MCF 10A (cell line): ENCODE measurements around the gene PNPO. TPM values are rescaled to one million over a fixed set of nuclear protein-coding genes. Genes with fewer than 3 reads are reported as not detected.

Experiments
- BruUV-seq: library from RNA; stranded (reverse); fragments of 400-500 nt; replicated peaks from 2 replicates; lab custom pipeline; 2021; lab: Mats Ljungman, UMichigan
- CTCF ChIA-PET: fragments of 300-600 bp; sonication (Branson Sonifier 250); formaldehyde crosslinking; extraction: SDS; loops from one replicate; lab custom pipeline; 2021; ENCODE audit warnings: antibody characterized with exemption, inconsistent platforms; lab: Yijun Ruan, JAX
- POLR2A ChIA-PET: fragments of 300-600, 350-650 bp; sonication (Branson Sonifier 250); formaldehyde crosslinking; extraction: SDS; loops from one replicate; lab custom pipeline; 2020; ENCODE audit warnings: antibody characterized with exemption, inconsistent platforms; lab: Yijun Ruan, JAX
- DNase-seq: peaks from one replicate; pipeline ENCODE4 v3.0.0-alpha.2; 2018; ENCODE audit not compliant: unreplicated experiment
- H3K27ac Mint-ChIP-seq: one replicate; pipeline ENCODE4 v1.8.0; 2022; ENCODE audit warnings: mild to moderate bottlenecking, low read depth, mixed read lengths; ENCODE audit not compliant: unreplicated experiment
- H3K27me3 Mint-ChIP-seq: one replicate; pipeline ENCODE4 v1.8.0; 2022; ENCODE audit warnings: mixed read lengths; ENCODE audit not compliant: insufficient read depth, unreplicated experiment
- H3K36me3 Mint-ChIP-seq: one replicate; pipeline ENCODE4 v1.8.0; 2022; ENCODE audit warnings: mild to moderate bottlenecking, moderate library complexity, mixed read lengths; ENCODE audit not compliant: insufficient read depth, unreplicated experiment
- H3K4me1 Mint-ChIP-seq: one replicate; pipeline ENCODE4 v1.8.0; 2022; ENCODE audit warnings: mixed read lengths; ENCODE audit not compliant: insufficient read depth, unreplicated experiment
- H3K4me3 Mint-ChIP-seq: one replicate; pipeline ENCODE4 v1.8.0; 2022; ENCODE audit warnings: mild to moderate bottlenecking, moderate library complexity, mixed read lengths; ENCODE audit not compliant: unreplicated experiment
- H3K9me3 Mint-ChIP-seq: one replicate; pipeline ENCODE4 v1.8.0; 2022; ENCODE audit warnings: mixed read lengths; ENCODE audit not compliant: unreplicated experiment
- CTCF ChIP-seq: fragments of 200-600 bp; IDR thresholded peaks from one replicate; pipeline ENCODE4 v1.8.0; 2022; ENCODE audit warnings: antibody characterized with exemption, mild to moderate bottlenecking; ENCODE audit not compliant: unreplicated experiment
- intact Hi-C: fragments of 100-400 bp; cut with micrococcal nuclease; formaldehyde crosslinking; loops from 2 replicates; pipeline ENCODE4 v1.14.1; 2022
- total RNA-seq: library from RNA; stranded (reverse); gene quantifications from 2 replicates; pipeline ENCODE4 v1.2.3, GENCODE V29; 2022

Gene PNPO
- total RNA-seq, 1 experiment from 2014 or later = 58.4 TPM

- POLR2A ChIA-PET = interaction anchor here (0.7 to 9.4 kb wide), 3 partner anchors 20 to 78 kb away, joined by 3 to 256 read pairs (median 49); partner anchors contain the start of genes PRR15L and SP2
- intact Hi-C loops = no loop called here
- Mint-ChIP-seq H3K27ac (no peak overlapping the region), H3K36me3 (peaks cover 54% of the 10 kb centered on the region), H3K27me3 (no peaks in the 10 kb centered on the region), H3K9me3 (no peaks in the 10 kb centered on the region), H3K4me1 (peaks cover 12% of the 10 kb centered on the region), H3K4me3 (no peak overlapping the region)
- DNase-seq = no peak
- TF ChIP-seq CTCF = no peak
- BruUV-seq = no TSS peak
- CTCF ChIA-PET = interaction anchor here (0.6 to 11.2 kb wide), 3 partner anchors 10 to 42 kb away, joined by 3 to 336 read pairs (median 9); partner anchors contain the start of gene PRR15L
Observed at GRCh38 chr17:47973541-47973940, 32.2 kb downstream of the PNPO start.

- DNase-seq = no peak
- Mint-ChIP-seq H3K4me1 (peaks cover 4% of the 10 kb centered on the region), H3K27ac (no peak overlapping the region), H3K9me3 (no peaks in the 10 kb centered on the region), H3K27me3 (no peaks in the 10 kb centered on the region), H3K36me3 (peaks cover 66% of the 10 kb centered on the region), H3K4me3 (no peak overlapping the region)
- intact Hi-C loops = no loop called here
- ChIA-PET CTCF (interaction anchor here (0.8 to 2.4 kb wide), 4 partner anchors 26 to 134 kb away, joined by 3 to 17 read pairs (median 8); partner anchors contain the start of gene SCRN2), POLR2A (no interaction called here)
- no TSS peak for BruUV-seq
- no peak for TF ChIP-seq CTCF
Observed at GRCh38 chr17:47975189-47975822, 33.9 kb downstream of the PNPO start.

- intact Hi-C loops = no loop called here
- Mint-ChIP-seq H3K36me3 (peaks cover 64% of the 10 kb centered on the region), H3K4me1 (no peaks in the 10 kb centered on the region), H3K27me3 (no peaks in the 10 kb centered on the region), H3K4me3 (no peak overlapping the region), H3K9me3 (no peaks in the 10 kb centered on the region), H3K27ac (no peak overlapping the region)
- TF ChIP-seq CTCF = no peak
- POLR2A ChIA-PET = no interaction called here
- no peak for DNase-seq
- CTCF ChIA-PET = interaction anchor here (0.8 to 2.4 kb wide), 4 partner anchors 27 to 135 kb away, joined by 3 to 17 read pairs (median 8); partner anchors contain the start of gene SCRN2
- no TSS peak for BruUV-seq
Observed at GRCh38 chr17:47975823-47976205, 34.4 kb downstream of the PNPO start.

- Mint-ChIP-seq H3K27me3 (no peaks in the 10 kb centered on the region), H3K9me3 (no peaks in the 10 kb centered on the region), H3K36me3 (peaks cover 68% of the 10 kb centered on the region), H3K27ac (no peak overlapping the region), H3K4me1 (no peaks in the 10 kb centered on the region), H3K4me3 (no peak overlapping the region)
- CTCF ChIA-PET = interaction anchor here (0.6 to 2.4 kb wide), 22 partner anchors 12 to 479 kb away, joined by 3 to 41 read pairs (median 6); no protein-coding TSS in a partner anchor
- intact Hi-C loops = loop anchor here (1.0 kb wide), 1 partner anchor 40 kb away; no protein-coding TSS in a partner anchor
- BruUV-seq = no TSS peak
- TF ChIP-seq CTCF = peak; percentile 50
- DNase-seq = peak; percentile 47
- POLR2A ChIA-PET = interaction anchor here (1.5 kb wide), 1 partner anchor 40 kb away, joined by 5 read pairs; no protein-coding TSS in a partner anchor
Observed at GRCh38 chr17:47978324-47978723, 37.0 kb downstream of the PNPO start.
